T47D (cell line): Measurements from ENCODE around the gene SLC25A48.
A peak's percentile ranks its signal among the peaks of the same experiment; 100 is the strongest.
"Not testable (repeated sequence)": the region's sequence is repeated elsewhere in the genome, so short reads cannot be mapped to it uniquely, and the experiment has no call there.

ENCODE experiments used
- DNase-seq, 2 experiments: peaks; one replicate each; pipeline versions ENCODE4 v3.0.0 to v3.0.0-alpha.2; 2011 to 2012; ENCODE audit warnings: low read depth in 1 of 2, low spot score in 1 of 2
- JUND ChIP-seq: IDR thresholded peaks from 2 replicates; pipeline ENCODE4 v1.6.1; 2012; ENCODE audit warnings: low read depth
- in situ Hi-C: cut with HindIII; loops from 2 replicates; pipeline ENCODE4 v1.10.0; 2016; ENCODE audit warnings: low sequenced_read_pairs, low pct_unique_long_range_greater_than_20kb

Gene SLC25A48

DNA sequence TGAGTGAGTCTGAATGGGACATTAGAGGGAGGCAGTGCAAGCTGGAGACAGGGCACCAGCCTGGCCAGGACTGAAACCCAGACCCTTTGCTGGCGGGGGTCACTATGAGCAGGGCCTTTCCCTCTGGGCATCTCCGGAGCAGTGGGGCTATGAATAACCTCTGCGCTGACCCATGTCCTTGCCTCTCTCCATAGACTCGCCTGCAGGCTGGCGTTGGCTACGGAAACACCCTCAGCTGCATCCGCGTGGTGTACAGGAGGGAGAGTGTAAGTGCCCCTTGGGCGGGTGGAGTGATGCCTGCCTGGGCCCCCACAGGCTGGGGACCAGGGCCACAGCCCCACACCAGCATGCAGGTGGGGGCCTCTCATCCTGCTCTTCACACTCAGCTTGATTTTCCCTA lies 15.8 kb downstream of the SLC25A48 start:
- TF ChIP-seq JUND, result no peak
- in situ Hi-C loops, result no loop called here
- DNase-seq, result no peak

DNA sequence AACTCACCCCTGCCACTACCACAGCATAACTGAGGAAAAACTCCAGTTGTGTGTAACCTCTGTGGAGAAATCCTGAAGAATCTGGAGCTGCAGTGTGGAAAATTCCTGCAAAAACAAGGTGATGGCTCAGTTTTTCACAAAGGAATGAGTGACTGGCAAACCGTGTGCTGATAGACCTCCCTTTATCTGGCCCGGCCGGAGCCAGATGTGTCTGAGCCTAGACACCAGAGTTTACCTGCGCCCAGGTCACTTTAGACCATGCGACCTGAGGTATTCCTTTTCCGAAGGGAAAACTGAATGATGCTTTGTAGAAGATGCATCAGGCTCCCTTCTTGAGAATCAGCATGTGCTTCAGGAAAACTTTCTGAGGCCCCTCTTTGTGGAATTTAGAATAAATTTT lies 16.2 kb downstream of the SLC25A48 start:
- no peak for TF ChIP-seq JUND
- DNase-seq, result no peak
- in situ Hi-C loops, result no loop called here

DNA sequence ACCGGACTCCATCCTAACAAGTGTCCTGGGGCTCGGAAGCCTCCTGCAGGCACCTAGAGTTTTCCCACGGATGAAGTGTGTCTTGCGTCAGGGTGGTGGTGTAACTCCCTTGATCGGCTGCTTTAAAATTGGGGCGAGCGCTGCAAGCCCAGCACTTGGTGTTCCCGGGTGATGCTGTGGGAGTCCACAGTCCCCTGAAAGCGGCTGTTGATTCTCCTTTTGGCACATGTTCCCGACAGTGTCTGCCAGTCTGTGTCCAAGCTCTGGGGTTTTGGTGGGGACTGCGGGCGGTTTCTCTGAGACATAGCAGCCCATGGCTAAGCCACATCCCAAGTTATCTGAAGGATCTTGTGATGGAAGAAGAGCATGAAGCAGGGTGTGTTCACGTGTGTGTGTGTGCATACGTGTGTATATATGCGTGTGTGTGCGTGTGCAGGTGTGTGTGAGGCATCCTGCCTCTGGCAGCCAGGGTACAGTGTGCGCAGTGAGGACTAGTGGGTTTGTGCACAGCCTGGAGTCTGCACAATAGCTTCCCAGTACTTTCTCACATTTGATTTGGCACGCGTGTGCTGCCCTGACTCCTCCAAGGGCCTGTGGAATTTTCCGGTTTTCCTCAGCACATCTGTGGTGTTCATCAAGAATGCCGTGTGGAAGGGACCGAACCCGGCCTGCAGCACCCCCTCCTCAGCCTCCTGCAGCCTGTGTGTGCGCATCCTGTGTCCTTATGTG lies 16.9 kb downstream of the SLC25A48 start:
- TF ChIP-seq JUND, result no peak
- in situ Hi-C loops, result no loop called here
- DNase-seq, result no peak

DNA sequence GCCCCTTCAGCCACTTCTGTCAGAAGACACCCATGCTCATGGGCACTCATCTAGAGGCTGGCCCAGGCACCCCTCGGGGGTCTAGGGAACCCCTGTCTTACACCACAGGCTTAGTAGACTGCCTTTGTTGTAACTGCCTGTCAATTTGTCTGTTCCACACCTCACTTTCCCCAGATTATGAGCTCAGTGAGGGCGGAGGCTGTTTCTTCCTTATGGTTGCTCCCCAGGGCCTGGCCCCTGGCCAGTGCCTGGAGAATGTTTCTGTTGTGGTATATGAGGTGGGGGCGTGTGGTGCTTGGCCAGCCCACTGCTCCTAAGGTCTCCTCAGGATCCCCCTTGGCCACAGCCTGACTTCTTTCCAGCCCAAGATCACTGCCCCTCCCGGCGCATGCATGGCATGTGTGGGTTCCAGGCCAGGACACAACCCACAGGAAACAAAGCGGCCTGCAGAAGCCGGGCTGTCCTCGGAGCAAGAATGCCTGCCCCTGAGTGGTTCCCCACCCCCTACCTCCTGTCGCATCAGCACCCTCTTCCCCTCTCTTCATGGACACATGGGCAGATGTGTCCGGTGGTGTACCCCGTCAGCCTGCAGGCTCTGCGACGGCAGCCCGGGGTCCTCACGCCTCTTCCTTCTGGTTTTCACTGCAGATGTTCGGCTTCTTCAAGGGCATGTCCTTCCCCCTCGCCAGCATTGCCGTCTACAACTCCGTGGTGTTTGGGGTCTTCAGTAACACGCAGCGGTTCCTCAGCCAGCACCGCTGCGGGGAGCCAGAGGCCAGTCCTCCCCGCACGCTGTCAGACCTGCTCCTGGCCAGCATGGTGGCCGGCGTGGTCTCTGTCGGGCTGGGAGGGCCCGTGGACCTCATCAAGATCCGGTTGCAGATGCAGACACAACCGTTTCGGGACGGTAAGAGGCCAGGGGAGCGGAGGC lies 17.7 kb downstream of the SLC25A48 start:
- no peak for TF ChIP-seq JUND
- in situ Hi-C loops, result no loop called here
- no peak for DNase-seq

DNA sequence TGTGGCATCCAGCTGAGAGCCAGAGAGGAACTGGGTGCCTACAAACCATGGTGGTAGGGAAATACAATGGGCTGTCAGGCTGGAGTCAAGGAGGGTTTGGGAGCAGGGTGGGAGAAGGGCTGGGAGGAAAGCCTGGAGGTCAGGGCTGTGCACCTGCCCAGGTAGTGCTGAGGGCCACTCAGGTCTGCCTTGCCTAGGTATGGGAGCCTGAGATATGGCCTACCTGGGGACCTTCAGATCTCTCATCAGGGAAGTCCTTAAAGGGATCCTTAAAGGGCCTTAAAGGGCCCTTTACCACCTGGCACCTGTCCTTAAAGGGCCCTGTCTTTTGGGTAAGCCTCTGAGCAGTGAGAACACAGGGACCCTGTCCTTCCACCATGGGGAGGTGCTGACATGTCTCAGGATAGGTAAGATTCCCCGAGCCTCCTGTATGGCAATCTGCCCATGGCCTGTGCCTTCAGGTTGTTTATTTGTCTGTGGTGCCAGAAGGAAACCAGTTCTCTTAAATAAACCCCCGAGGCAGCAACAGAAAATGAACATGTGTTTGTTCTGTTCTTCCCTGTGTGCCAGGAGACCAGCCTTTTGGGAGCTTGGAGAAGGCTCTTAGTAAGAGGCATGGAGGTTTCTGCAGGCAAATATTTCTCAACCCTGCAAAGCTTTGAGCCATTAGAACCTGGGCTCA lies 23.3 kb downstream of the SLC25A48 start:
- in situ Hi-C loops, result no loop called here
- no peak for TF ChIP-seq JUND
- peak in 1 of 2 experiments; percentile 84 for DNase-seq

DNA sequence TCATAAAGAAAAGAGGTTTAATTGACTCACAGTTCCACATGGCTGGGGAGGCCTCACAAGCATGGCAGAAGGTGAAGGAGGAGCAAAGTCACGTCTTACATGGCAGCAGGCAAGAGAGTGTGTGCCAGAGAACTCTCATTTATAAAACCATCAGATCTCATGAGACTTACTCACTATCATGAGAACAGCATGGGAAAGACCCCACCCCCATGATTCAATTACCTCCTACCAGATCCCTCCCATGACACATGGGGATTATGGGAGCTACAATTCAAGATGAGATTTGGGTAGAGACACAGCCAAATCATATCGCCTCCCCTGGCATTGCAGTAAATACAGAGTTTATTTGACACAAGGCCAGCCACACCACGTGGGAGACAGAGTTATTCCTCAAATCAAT lies 24.7 kb downstream of the SLC25A48 start:
- in situ Hi-C loops, result not testable (repeated sequence)

DNA sequence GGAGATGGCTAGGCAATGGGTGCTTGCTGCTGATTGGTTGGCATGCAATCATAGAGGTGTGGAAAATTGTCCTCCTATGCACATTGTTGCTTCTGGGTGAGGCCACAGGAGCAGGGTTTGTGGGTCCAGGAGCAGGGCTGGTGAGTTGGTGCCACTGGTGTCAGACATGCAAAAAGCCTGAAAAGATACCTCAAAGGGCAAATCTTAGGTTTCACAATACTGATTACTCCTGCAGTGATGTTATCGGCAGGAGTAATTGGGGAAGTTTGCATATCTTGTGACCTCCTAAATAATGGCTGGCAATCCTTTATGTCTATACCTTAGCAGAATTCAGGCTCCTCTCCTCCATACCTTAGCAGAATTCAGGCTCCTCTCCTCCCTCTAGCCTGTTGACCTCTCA lies 25.2 kb downstream of the SLC25A48 start:
- in situ Hi-C loops, result no loop called here
- no peak for TF ChIP-seq JUND
- no peak for DNase-seq

More for the DNA sequence above, 24.7 kb downstream of the SLC25A48 start:
- not testable (repeated sequence) for DNase-seq

DNA sequence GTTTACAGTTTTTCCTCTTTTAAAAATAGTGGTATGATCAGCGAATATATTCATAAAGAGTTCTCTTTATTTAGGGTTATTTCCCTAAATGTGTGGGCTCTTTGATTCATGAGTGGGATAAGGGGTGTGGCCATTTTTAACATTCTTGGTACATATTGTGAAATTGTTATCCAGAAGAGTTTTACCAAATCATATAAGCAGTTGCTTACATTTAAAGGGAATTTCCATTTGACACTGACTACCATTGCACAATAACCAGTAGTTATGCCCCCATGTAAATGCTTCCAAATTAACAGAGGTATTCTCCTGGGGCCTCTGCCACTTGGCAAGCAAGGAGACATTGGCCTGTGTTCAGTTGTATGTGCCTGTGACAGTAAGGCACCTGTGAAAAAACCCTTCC lies 27.2 kb downstream of the SLC25A48 start:
- no peak for DNase-seq
- TF ChIP-seq JUND, result no peak
- in situ Hi-C loops, result no loop called here

DNA sequence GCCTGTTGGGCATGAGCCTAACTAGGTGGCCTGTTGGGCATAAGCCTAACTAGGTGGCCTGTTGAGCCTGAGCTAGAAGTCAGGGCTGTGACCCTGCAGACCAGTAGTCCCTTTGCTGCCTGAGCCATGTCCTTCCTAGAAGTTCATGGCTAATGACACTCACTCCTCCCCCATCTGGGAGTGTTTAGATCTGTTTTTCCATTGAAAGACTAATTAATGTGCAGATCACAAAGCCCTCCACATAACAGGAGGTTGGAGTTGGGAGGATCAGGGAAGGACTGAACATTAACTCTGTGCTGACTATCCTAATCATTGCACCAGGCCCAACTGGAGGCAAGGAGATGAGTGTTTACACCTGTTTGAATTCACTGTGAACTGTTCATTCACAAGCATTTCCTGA lies 27.6 kb downstream of the SLC25A48 start:
- in situ Hi-C loops, result no loop called here
- TF ChIP-seq JUND, result no peak
- DNase-seq, result no peak

DNA sequence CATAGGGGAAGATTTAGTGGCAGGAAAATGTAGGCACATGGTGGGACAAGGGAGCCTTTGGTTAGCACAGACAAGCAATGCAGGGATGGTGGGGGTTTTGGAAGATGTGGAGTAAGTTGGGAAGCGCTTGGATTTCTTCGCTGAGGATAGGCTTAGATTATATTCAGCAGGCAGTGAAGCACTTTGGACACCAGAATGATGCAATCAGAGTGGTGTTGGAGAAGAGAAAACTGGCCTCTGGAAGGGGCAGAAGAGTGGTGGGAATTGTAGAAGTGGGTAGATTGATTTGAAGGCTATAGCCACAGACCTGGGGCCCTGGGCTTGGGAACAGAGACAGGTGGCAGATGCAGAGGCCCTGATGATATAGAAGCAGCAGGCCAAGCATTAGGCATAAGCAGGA lies 28.3 kb downstream of the SLC25A48 start:
- no peak for TF ChIP-seq JUND
- no peak for DNase-seq
- in situ Hi-C loops, result no loop called here

DNA sequence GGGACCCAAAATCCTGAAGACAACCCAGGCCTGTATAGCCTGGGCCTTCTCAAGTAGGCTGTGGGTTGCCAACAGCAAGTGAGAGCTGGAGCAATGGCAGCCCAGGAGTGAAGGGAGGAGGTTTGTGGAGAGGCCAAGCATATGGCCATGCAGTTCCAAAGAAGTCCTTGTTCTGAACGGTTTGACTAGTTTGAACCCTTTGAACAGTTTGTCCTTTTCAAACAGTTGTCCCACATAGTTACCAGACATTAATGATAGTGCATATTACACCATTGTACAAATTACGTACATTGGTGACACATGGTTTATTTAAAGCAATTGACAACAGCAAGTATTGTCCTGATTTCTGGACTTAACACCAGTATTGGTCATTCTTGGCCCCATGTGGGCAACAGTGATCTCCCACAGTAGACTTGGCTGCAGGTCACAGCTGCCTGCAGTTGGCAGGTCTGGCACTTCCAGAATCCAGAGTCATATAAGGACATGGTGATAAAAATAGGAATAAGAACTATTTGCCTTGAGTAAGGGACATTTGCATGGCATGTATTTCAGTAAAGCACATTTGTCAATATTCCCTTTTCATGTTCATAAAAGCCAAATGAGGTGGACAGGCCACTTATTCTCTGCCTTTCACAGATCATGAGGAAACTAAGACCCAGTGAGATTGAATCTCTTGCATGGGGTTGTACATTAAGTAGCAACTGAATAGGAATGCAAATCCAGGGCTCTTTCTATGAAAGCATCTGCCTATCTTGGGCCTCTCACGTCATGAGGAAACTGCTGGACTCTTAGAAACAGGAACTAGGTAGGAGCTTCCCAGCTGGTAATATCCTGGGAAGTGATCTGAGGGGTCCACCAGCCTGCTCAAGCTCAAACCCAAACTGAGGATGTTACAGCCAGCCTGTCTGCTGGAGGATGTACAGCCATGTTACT lies 30.3 kb downstream of the SLC25A48 start:
- in situ Hi-C loops, result no loop called here
- no peak for TF ChIP-seq JUND
- no peak for DNase-seq

DNA sequence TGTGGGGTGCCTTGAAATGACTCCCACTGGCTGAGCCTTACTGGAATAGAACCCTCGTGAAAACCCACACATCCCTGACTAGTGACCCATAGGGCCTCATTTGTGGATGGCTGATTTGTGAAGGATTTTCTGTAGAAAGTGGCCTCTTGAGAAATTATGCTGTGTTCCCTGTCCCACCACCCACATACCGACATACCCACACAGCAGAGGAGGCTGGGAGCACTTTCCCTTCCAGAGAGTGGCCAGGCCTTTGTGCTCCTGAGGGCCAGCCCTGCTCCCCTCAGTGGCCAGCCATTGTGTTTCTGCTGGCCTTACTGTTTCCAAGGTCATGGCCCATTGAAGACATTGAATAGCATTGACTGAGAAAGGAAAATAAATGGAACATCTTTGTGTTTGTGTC lies 31.6 kb downstream of the SLC25A48 start:
- no peak for DNase-seq
- in situ Hi-C loops, result no loop called here
- TF ChIP-seq JUND, result no peak
